NCI-H2029 (cell line): ENCODE results near the gene KIF18A.
"Not testable (repeated sequence)": the region's sequence is repeated elsewhere in the genome, so short reads cannot be mapped to it uniquely, and the experiment has no call there.

Source experiments
- DNase-seq: peaks from one replicate; lab custom pipeline; 2025; lab: John Stamatoyannopoulos, UW

KIF18A gene

GRCh38 chr11:28107750-28108618 is at the start of gene KIF18A, which contains the start of gene METTL15:
KIF18A (minus strand) TSS chr11:28108156; CDS start chr11:28097947, 10,209 bp downstream.
METTL15 (plus strand) TSS chr11:28108388; CDS start chr11:28113335, 4,947 bp downstream.
- peak; percentile 99 for DNase-seq

GRCh38 chr11:28153586-28153985 is 45.6 kb upstream of the KIF18A start:
- no peak for DNase-seq

GRCh38 chr11:28152743-28153142 is 44.8 kb upstream of the KIF18A start:
- DNase-seq = no peak

GRCh38 chr11:28146123-28146751 is 38.3 kb upstream of the KIF18A start:
- no peak for DNase-seq

GRCh38 chr11:28144808-28145207 is 36.9 kb upstream of the KIF18A start:
- no peak for DNase-seq

- DNase-seq = no peak
These were observed 34.8 kb upstream of the KIF18A start for GRCh38 chr11:28142724-28143123.

- DNase-seq = no peak
These were observed 32.9 kb upstream of the KIF18A start for GRCh38 chr11:28140689-28141455.

- DNase-seq = no peak
These were observed 32.0 kb upstream of the KIF18A start for GRCh38 chr11:28139841-28140415.

GRCh38 chr11:28137832-28138231 is 29.9 kb upstream of the KIF18A start:
- no peak for DNase-seq

- no peak for DNase-seq
These were observed 29.4 kb upstream of the KIF18A start for GRCh38 chr11:28137366-28137765.

GRCh38 chr11:28136157-28136556 is 28.2 kb upstream of the KIF18A start:
- not testable (repeated sequence) for DNase-seq

GRCh38 chr11:28133146-28133545 is 25.2 kb upstream of the KIF18A start:
- DNase-seq = no peak

GRCh38 chr11:28132548-28132947 is 24.6 kb upstream of the KIF18A start:
- no peak for DNase-seq

GRCh38 chr11:28123151-28123581 is 15.2 kb upstream of the KIF18A start:
- DNase-seq = no peak

- DNase-seq = no peak
These were observed 9.8 kb upstream of the KIF18A start for GRCh38 chr11:28117712-28118111.

- DNase-seq = no peak
These were observed 6.8 kb upstream of the KIF18A start for GRCh38 chr11:28114731-28115130.

- DNase-seq = no peak
These were observed 6.2 kb upstream of the KIF18A start for GRCh38 chr11:28114116-28114515.

GRCh38 chr11:28110821-28111200 is 2.9 kb upstream of the KIF18A start:
- DNase-seq = no peak

- peak; percentile 66 for DNase-seq
These were observed 2.3 kb upstream of the KIF18A start for GRCh38 chr11:28110108-28110820.

GRCh38 chr11:28108958-28109357 is 1.0 kb upstream of the KIF18A start:
- DNase-seq = no peak

GRCh38 chr11:28107191-28107749 is 686 bp downstream of the KIF18A start:
- no peak for DNase-seq
